ENCODE data around the gene ZRANB3.

ZRANB3 gene

GRCh38 chr2:135226961-135227360 lies 304.1 kb downstream of the ZRANB3 start:
- H3K27ac ChIP-seq: no peak overlapping the region
- TF ChIP-seq CTCF (conservative IDR thresholded peaks at IDR 0.05) (no peak), ZFX (IDR thresholded peaks at IDR 0.05) (no peak)

- TF ChIP-seq CTCF (conservative IDR thresholded peaks at IDR 0.05): no peak
- no peak for TF ChIP-seq ZFX (IDR thresholded peaks at IDR 0.05)
- H3K27ac ChIP-seq: no peak overlapping the region
Observed at GRCh38 chr2:135225781-135226180, 305.2 kb downstream of the ZRANB3 start.

- H3K27ac ChIP-seq: no peak overlapping the region
- TF ChIP-seq ZFX (IDR thresholded peaks at IDR 0.05) (no peak), CTCF (conservative IDR thresholded peaks at IDR 0.05) (no peak)
Observed at GRCh38 chr2:135219226-135219625, 311.8 kb downstream of the ZRANB3 start.

DNA sequence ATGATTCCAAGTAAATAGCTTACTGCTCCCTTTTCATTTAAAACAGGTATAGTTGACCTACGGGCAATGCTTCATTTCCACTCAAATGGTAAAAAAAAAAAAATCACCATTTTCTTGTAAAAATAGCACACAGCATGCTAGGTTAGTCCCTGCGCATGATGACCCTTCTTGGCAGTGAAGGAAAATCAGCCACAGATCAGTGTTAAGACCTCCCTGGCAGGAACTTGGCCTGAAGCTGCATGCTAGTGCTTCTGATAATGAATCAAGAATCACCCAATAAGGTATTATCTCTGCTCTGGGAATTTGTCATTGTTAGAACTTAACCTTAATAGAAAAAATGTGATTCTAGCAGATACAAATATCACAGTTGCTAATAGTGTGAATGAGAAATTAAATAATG lies 312.6 kb downstream of the ZRANB3 start:
- TF ChIP-seq CTCF (conservative IDR thresholded peaks at IDR 0.05) (no peak), ZFX (IDR thresholded peaks at IDR 0.05) (no peak)
- H3K27ac ChIP-seq: no peak overlapping the region

- no peak overlapping the region for H3K27ac ChIP-seq
- no peak for TF ChIP-seq ZFX (IDR thresholded peaks at IDR 0.05)
- no peak for TF ChIP-seq CTCF (conservative IDR thresholded peaks at IDR 0.05)
Observed at GRCh38 chr2:135212757-135213156, 318.3 kb downstream of the ZRANB3 start.

DNA sequence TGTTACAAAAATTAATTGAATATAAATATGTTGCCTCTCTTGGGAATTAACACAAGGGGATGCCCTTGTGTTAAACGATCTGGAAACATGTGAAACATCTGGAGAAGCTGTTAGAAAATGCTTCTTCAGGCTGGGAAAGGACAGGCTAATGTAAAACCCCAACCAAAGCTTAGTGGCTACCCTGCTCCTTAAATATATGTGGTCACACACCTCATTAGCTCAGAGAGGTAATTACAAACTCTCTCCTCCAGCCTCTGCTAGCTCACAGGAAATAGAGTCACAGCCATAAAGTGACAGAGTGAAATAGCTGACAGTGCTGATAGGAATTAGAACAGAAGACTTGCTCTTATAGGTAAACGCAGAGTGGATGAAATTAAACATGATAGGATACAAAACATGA lies 323.0 kb downstream of the ZRANB3 start:
- TF ChIP-seq ZFX (IDR thresholded peaks at IDR 0.05) (no peak), CTCF (conservative IDR thresholded peaks at IDR 0.05) (no peak)
- no peak overlapping the region for H3K27ac ChIP-seq

- TF ChIP-seq CTCF (conservative IDR thresholded peaks at IDR 0.05): no peak
- TF ChIP-seq ZFX (IDR thresholded peaks at IDR 0.05): no peak
- no peak overlapping the region for H3K27ac ChIP-seq
Observed at GRCh38 chr2:135203944-135204343, 327.1 kb downstream of the ZRANB3 start.
